ENCODE measurements around the gene RASGEF1C.

The RASGEF1C gene

DNA sequence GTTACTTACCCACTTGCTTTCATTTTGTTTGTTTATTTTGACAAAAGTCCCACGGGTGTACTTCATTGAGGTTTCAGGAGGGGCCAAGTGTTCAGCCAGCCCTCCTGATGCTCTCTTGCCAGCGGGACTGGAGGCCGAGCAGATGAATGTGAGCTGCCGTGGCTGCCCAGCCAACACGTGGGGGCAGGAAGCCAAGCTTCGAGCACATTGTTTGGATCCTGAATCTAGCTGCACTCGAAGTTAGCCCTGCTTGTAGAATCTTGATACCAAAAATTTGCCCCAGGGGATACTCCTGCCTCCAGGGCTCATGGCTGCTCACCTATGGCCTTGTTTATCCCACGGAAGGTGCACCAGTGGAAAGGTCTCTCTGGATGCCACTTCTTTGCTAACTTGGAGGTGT is 49.3 kb downstream of the RASGEF1C start:
- DNase-seq (ENCODE audit: low read depth in 2 of 2) = no peak

DNA sequence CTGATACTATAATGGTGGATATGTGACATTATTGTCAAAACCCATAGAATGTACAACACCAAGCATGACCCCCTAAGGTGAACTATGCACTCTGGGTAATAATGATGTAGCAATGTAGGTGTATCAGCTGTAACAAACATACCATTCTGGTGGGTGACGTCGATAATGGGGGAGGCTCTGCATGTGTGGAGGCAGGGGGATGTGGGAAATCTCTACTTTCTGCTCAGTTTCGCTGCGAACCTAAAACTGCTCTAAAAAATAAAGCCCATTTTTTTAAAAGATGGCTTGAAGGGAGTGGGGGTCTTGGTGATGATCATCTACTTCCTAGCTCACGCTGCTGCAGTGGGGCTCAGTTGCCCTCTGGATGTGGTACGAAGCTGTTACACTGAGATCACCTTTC is 51.1 kb downstream of the RASGEF1C start:
- DNase-seq (ENCODE audit: low read depth in 2 of 2) = no peak

DNA sequence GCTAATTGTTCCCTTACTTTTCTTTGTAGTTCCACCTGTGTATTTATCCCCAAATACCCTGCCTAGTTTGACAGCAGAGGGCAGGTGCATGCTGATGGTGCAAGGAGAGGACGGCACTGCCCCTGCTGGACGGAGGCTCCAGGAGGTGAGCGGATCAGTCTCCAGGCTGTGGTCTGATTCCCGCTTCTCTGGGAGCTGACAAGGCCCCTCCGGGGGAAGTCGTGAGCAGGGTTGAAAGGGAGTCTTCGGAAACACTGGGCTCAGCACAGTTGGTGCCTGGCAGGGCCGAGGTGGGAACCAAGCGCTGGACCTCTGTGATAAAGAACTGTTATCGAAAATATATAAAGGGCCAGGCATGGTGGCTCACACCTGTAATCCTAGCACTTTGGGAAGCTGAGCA is 52.9 kb downstream of the RASGEF1C start:
- DNase-seq (ENCODE audit: low read depth in 2 of 2) = no peak

DNA sequence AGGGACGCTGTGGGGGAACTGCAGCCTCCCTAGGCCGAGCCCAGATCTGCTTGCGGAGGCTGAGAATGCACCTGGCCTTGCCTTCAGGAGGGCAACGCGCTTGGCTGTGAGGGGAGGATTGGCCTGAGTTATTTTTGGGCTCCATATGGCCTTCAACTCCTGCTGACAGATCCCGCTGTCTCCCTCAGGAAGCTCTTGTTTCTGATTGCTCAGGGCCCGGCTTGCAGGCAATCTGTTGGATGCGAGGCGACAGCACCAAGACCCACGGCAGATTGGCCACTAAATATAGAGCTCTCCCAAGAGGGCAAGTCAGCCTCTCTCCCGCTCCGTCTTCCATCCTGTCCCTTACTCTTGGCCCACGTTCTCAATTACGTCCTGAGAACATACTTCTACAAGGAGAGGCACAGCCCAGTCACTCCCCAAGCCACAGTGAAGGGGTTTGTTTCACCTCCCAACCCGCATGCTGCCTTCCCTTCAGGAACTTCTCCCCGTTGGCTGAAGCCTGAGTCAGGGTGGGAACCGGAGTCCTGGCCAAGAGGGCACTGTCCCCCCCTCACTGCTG is 53.6 kb downstream of the RASGEF1C start:
- no peak for DNase-seq (ENCODE audit: low read depth in 2 of 2)

DNA sequence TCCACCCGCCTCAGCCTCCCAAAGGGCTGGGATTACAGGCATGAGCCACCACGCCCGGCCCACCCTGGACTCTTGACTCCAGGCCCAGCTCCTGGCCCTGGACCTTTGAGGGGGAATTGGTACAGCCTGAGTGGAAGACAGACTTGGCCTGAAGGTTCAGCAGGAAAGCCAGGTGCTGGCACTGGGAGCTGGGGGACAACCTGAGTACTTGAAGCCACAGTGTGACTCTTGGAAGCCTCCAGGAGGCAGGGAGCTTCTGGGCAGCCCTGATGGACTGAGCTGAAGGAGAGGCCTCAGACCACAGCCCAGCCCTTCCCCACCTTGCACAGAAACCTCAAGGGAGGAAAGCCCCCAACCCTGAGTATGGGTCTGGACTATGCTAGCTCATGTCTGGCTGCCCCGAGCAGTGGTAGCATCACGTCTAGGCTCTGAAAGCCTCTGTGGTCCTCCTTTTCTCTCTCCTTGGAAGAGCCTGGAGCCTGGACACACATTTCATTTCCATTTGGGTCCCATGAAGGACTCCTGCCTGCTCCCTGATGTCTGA is 54.1 kb downstream of the RASGEF1C start:
- DNase-seq (ENCODE audit: low read depth in 2 of 2) = no peak

DNA sequence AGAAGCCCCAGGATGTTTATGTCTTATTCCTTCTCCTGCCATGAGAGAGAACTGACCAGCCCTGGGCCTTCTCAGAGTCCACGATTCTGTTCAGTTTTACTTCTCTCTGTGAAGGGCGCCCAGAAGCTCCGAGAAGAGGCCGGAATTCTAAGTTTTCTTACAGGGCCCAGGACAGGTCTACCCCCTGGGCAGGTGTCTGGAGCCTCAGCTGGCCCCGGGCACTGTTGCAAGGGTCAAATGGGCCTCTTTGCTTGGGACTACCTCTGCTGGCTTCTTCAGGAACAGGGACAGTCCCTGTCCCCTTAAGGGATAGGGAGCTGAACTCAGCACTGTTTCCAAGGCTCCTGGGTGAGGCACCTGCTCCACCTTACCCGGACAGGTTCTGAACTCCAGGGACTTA is 55.0 kb downstream of the RASGEF1C start:
- no peak for DNase-seq (ENCODE audit: low read depth in 2 of 2)

DNA sequence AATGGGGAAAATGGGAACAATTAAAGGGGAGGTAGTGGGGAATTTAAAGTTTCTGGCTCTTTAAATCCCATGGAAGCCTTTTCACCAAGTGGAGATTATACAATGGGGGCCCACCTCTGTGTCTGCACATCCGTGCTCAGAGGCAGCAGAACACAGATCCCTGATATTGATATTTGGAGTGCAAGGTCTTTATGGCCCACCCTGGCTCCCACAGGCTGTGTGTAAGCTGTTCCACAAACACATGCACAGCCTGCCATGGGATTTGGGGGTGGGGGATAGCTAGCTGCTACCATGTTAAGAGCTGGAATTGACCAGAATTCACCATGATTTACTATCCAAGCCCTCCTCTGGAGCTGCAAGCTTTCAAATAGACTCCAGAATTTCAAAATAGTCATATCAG is 55.9 kb downstream of the RASGEF1C start:
- no peak for DNase-seq (ENCODE audit: low read depth in 2 of 2)

DNA sequence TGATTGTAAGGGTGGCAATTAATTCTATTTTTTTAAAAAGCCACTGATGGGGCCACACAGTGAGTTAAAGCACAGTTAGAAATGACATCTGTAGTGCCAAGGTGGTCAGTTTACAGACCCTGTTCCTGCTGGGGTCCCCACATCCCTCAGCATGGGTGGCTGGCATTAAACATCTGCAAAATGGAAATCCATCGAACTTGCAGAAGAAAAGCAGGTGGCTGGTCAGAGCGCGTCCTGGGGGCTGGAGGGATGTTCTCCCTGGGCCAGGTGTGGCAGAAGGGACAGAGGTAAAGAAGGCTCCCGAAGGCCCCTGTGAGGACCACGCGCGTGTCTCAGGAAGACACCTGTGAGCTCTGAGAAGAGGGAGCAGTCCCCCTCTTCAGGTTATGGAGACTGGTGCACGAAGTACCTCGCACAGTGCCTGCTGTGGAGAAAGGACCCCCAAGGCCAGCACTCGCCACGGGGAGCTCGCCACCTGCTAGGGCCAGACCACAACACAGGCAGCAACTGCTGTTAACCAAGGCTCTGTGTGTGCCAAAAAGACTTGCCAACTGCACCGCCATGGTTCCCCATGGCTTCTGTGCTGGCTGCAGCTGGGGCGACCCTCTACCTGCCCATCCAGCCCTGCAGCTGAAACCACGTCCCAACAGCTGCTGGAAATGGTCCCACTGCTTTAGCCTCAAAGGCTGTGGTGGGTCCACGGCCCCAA is 65.2 kb downstream of the RASGEF1C start:
- no peak for DNase-seq (ENCODE audit: low read depth in 2 of 2)

DNA sequence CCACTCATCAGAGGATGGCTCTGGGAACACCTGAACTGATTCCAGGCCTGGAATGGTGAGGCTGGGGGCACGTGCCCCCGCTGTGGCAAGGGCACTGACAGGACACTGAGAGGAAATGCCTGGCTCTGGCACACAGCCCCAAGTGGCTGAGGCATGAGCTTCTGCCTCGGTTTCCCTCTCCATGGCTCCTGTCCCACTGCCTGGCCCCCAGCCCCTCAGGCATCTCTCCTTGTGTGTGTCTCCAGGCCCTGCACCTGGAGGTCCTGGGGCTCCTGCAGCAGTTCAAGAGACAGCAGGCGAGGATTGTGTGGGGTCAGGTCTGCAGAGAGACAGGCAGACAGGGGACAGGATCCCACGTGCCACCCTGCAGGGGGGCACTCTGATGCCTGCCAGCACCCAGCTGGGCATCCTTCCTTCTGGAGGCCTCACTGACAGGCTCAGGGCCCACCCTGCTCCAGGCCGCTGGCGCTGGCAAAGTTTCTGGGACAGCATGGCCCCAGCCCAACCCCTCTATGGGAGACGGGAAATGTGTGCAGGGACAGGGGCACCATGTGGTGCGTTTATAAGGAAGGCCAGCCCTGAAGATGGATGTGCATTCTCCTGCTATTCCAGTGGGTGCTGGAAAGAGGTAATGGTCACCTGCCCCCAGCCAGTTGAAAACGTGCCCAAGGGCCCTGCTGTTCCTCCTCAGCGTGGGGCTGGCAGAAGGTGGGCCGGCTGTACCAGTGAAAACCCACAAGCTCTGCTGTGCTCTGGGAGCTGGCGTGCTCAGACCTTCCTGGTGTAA is 66.0 kb downstream of the RASGEF1C start:
- no peak for DNase-seq (ENCODE audit: low read depth in 2 of 2)

DNA sequence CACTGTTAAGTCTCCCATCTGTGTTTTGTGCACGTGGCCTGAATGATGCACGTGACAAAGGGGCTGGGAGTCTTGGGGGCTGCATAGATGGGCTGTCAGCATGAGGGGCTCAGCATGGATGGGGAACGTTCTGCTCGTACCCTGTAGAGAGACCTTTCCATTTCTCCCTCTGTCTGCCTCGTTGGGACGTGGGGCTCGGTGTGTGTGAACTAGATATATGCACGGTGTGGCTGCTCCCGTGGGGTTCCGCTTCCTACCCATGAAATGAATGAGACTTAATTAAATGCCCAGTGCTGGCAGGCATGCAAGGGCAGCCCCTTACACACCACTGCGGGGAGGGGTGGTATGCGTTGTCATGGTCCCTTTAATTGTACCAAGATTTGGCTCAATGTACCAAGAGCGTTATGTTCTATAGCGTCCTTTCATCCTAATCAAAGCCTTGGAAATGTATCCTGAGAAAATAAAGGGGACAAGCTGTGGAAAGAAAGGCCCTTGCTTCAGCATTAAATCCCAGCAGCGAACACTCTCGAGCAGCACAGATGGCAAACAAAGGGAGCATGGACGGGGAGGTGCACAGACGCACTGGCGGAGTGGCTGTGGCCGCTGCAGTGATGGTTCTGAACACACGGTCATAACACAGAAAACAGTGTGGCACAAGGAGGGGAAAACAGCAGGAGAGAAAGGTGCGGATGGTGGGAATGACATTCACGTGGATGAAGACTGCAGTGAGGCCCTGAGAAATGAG is 66.8 kb downstream of the RASGEF1C start:
- DNase-seq (ENCODE audit: low read depth in 2 of 2) = no peak

DNA sequence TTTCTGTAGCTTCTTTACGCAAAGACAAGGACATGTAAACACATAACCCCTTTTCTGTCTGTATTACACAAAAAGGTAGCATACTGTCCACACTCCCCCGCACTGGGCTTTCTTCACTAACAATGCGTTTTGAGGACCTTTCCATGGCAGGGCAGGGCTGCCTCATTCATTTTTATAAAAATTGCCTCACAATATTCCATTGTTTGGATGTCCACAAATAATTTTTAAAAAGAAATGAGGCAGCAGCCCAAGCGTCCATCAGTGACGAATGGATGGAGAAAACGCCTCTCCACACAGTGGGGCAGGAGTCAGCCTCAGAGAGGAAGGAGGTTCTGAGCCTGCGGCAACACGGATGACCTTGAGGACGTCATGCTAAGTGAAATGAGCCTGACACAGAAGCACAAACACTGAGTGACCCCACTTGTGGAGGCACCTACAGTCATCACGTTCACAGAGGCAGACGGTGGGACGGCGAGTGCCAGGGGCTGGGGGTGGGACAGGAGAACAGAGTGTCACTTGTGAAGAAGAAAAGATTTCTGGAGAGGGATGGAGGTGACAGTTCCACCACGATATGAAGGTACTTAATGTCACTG is 67.8 kb downstream of the RASGEF1C start:
- DNase-seq (ENCODE audit: low read depth in 2 of 2) = no peak

DNA sequence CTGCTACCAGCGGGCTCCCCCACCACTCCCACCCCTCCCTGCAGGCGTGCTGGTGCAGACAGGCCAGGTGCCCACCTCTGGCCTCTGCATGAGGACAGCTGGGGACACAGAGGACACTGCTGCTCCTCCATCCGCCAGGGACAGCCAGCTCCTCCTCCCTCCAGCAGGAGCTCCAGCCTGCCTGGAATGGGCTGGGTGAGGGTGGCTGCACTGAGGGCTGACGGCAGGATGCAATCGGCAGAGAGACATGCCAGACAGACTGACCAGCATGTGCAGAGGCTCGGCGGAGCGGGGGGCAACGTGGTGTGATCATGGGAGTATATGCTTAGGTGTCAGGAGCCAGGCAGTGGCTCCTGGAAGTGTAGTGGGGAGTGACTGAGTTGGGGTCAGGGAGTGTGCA is 68.4 kb downstream of the RASGEF1C start:
- no peak for DNase-seq (ENCODE audit: low read depth in 2 of 2)

DNA sequence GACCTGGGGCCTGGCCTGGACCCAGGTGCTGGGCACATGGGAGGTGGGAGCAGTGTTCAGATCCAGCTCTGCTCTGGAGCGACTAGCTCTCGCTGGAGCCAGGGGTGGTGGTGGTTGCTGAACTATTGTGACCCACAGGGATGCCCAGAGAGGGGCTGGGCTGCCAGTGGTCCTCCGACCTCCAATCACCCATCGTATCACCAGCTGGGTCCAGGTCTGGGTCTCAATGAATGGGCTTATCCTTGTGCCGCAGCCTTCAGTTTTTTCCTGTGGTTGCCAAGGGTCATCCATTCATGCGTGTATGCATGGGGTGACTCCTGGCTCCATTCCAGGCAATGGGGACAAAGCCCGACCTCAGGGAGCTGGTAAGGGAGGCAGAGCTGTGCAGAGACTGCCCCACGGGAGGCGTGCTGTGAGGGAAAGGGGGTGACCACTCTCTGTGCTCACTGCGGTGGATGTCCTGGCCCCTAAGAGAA is 68.9 kb downstream of the RASGEF1C start:
- no peak for DNase-seq (ENCODE audit: low read depth in 2 of 2)

DNA sequence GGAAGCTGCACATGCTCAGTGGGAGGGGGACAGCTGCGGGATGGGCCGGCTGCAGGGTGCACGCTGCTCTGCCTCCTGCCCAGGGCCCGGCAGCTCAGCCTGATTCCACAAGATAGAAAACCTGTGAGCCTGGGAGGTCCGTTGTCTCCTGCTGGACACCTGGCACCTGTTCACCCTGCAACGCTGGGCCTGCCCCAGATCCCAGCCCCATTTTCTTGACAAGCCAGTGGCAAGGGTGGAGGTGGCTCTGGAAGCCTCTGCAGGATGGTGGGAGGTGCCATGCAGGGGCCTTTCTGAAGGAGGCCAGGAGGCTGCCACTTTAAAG is 69.3 kb downstream of the RASGEF1C start:
- DNase-seq (ENCODE audit: low read depth in 2 of 2) = no peak

DNA sequence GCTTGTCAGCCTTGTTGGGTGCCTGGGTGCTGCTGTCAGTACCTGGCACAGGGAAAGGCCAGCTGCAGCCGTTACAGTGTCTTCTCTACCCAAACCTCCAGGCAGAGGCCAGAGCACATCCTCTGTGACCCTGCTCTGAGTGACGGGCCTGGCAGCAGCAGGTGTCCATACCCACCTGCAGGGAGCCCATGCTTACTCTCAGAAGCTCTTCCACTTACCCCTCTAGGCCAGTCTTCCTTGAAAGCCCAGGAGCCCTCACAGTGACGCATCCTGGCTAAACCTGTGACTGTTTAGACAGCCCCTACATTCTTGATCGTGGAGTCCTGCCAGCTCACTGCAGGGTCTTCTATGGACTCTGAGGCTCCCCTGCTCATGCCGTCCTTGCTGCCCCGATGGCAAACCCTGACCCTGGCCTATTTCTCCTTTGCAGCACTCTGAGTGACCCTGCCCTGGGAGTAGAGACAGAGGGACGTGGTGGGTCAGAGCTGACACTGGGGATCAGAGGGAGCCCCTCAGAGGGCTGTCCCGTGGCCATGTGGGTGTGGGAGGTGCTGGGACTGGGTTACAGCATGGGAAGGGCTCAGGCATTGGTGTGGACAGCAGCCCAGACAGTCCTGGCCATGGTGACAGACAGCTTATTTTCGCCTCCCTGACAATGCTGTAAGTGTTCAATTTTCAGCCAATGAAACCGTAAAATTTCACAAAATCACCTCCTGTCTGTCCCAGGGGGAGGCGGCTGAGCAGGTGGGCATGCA is 69.9 kb downstream of the RASGEF1C start:
- DNase-seq (ENCODE audit: low read depth in 2 of 2) = no peak

DNA sequence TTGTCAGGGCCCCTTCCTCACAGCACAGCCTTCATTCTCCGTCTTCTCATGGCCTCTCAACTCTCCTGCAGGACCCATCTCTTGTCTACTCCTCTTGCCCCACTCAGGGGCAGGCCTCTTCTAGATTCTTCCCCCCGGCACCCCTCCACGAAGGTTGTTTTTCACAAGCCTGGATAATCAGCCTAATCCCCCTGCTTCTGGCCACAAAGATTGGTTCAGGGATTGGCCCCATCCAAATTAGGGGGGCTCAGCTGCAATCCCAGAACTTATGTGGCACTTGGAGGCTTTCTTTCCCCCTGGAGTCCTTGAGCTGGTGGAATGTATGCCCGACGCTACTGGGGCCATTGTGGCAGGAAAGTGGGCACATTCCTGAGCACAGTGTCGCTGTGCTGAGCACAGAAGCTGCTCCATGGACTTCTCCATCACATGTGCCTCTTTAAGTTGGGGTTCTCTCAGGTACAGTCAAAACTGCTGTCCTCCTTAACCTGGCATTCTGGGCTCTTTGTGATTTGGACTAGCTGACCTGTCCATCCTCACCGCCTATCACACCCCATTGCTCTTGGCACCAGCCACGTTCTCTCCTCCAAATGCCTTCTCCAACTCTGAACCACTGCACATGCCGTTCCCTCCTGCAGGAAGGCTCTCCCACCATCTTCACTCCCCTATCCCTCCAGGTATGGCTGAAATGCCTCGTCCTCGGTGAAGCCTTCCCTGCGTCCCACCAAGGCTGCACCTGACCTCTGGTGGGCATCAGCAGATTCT is 70.6 kb downstream of the RASGEF1C start:
- no peak for DNase-seq (ENCODE audit: low read depth in 2 of 2)

DNA sequence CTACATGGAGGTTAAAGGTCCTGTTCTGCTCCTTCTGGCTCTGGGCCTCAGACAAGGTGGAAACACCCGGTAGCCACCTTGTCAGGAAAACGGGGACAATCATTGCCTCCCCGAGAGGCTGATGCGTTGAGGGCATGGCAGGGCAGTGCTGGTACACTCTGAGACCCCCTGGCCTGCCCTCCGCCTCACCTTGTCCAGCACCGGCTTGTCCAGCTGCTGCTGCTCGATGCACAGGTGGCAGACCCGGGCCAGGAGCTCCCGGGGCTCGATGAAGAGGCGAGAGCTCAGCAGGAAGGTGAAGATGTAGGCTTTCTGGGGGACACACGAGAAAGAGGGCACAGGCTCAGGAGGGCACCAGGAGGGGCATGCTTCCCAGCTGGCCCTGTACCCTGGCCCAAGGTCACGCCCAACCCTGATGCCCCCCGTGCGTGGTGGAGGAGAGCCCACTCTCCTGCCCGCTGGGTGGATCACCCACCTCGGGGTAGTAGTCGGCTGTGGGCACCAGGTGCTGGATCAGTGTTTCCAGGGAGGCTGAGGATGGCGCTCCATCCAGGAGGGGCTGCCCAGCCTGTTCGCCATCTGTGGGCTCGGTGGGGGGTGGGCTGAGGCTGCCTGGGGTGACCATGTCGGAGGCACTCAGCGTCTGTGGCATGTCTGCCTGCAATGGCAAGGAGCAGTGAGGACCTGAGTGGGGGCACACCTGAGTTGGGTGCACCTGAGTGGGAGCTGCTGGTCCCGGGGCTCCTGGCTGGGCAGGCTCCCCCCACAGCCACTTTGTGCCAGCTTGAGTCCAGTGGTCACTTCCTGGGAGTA is 71.4 kb downstream of the RASGEF1C start:
- DNase-seq (ENCODE audit: low read depth in 2 of 2) = no peak

DNA sequence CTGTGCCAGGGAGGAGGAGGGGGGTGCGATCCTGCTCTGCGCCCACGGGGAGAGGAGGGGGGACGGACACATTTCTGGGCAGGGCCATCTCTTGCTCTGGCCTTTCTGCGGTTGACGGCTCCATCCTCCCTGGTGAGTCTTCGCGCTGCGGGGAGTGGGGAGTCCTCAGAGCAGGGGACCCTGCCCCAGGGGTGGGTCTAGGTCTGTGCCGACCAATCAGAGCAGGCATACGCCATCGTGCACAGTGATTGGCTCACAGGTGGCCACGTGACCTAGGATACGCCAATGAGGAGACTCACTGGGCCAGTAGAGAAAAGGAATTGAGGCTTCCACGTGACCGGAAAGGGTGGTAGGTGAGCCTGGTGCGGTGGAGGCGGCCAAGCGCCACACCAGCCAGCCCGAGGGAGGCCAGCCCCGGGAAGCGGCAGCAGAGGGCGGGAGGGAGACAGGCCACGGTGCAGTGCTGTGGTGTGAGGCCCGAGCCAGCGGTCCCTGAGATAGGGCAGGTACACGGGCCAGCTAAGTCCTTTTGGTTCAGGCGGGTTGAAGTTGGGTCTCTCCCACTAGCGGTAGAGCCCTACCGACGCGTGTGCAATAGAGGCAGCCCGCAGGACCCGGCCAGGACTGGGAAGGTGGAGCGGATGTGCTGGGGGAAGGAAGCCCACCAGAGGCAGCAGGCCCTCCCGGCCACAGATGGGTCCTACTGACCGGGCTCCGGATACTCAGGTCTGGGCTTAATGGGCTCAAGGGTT is 72.2 kb downstream of the RASGEF1C start:
- DNase-seq (ENCODE audit: low read depth in 2 of 2) = no peak
